Rectal smooth muscle tissue (tissue), 1 donor: ENCODE data around the gene AGRN.
"Not testable (repeated sequence)": the region's sequence is repeated elsewhere in the genome, so short reads cannot be mapped to it uniquely, and the experiment has no call there.

Source experiments
- H3K27ac ChIP-seq: one replicate; pipeline ENCODE4 v1.7.0; 2013; ENCODE audit warnings: low read depth, low read length, inconsistent platforms
- H3K27me3 ChIP-seq: one replicate; pipeline ENCODE4 v1.7.0; 2013; ENCODE audit warnings: low read length; ENCODE audit not compliant: control insufficient read depth, insufficient read depth
- H3K36me3 ChIP-seq: one replicate; pipeline ENCODE4 v1.7.0; 2013; ENCODE audit warnings: low read length; ENCODE audit not compliant: control insufficient read depth, insufficient read depth
- H3K4me1 ChIP-seq: one replicate; pipeline ENCODE4 v1.7.0; 2013; ENCODE audit warnings: low read length; ENCODE audit not compliant: control insufficient read depth, insufficient read depth
- H3K4me3 ChIP-seq: one replicate; pipeline ENCODE4 v1.7.0; 2013; ENCODE audit warnings: low read length
- H3K9ac ChIP-seq: one replicate; pipeline ENCODE4 v1.7.0; 2013; ENCODE audit warnings: low read length

AGRN gene

GRCh38 chr1:1061682-1062345 is 41.9 kb downstream of the AGRN start:
- no peaks in the 10 kb centered on the region for H3K36me3 ChIP-seq
- peaks cover 41% of the 10 kb centered on the region for H3K27me3 ChIP-seq
- no peak overlapping the region for H3K4me3 ChIP-seq
- no peak overlapping the region for H3K27ac ChIP-seq
- H3K4me1 ChIP-seq = no peaks in the 10 kb centered on the region
- H3K9ac ChIP-seq = no peak overlapping the region

GRCh38 chr1:1062348-1063163 is 42.6 kb downstream of the AGRN start:
- Histone ChIP-seq H3K27me3 (peaks cover 41% of the 10 kb centered on the region), H3K4me1 (no peaks in the 10 kb centered on the region)

GRCh38 chr1:1063261-1063944 is 43.5 kb downstream of the AGRN start:
- Histone ChIP-seq H3K27me3 (peaks cover 38% of the 10 kb centered on the region), H3K36me3 (no peaks in the 10 kb centered on the region), H3K4me3 (no peak overlapping the region), H3K4me1 (no peaks in the 10 kb centered on the region), H3K9ac (no peak overlapping the region), H3K27ac (no peak overlapping the region)

More at GRCh38 chr1:1062348-1063163, 42.6 kb downstream of the AGRN start:
- no peaks in the 10 kb centered on the region for H3K36me3 ChIP-seq
- H3K9ac ChIP-seq = no peak overlapping the region
- H3K27ac ChIP-seq = no peak overlapping the region
- H3K4me3 ChIP-seq = no peak overlapping the region

- Histone ChIP-seq H3K27me3 (peaks cover 31% of the 10 kb centered on the region), H3K36me3 (no peaks in the 10 kb centered on the region), H3K27ac (no peak overlapping the region), H3K4me1 (no peaks in the 10 kb centered on the region), H3K4me3 (no peak overlapping the region), H3K9ac (no peak overlapping the region)
Measured at GRCh38 chr1:1063945-1064831, 44.3 kb downstream of the AGRN start.

GRCh38 chr1:1065265-1065939 is 45.5 kb downstream of the AGRN start:
- Histone ChIP-seq H3K36me3 (no peaks in the 10 kb centered on the region), H3K9ac (no peak overlapping the region), H3K4me3 (no peak overlapping the region), H3K4me1 (no peaks in the 10 kb centered on the region), H3K27me3 (peaks cover 27% of the 10 kb centered on the region), H3K27ac (no peak overlapping the region)

- H3K36me3 ChIP-seq, H3K27ac ChIP-seq, H3K9ac ChIP-seq, H3K4me3 ChIP-seq, H3K4me1 ChIP-seq: not testable (repeated sequence)
- H3K27me3 ChIP-seq = peaks cover 27% of the 10 kb centered on the region
Measured at GRCh38 chr1:1065940-1066304, 46.0 kb downstream of the AGRN start.

GRCh38 chr1:1066403-1067283 is 46.7 kb downstream of the AGRN start:
- Histone ChIP-seq H3K4me3 (no peak overlapping the region), H3K9ac (no peak overlapping the region), H3K27ac (no peak overlapping the region), H3K4me1 (no peaks in the 10 kb centered on the region), H3K36me3 (no peaks in the 10 kb centered on the region), H3K27me3 (peaks cover 21% of the 10 kb centered on the region)

GRCh38 chr1:1067284-1067859 is 47.5 kb downstream of the AGRN start:
- H3K27me3 ChIP-seq = peaks cover 20% of the 10 kb centered on the region
- H3K4me3 ChIP-seq = no peak overlapping the region
- no peaks in the 10 kb centered on the region for H3K36me3 ChIP-seq
- H3K9ac ChIP-seq = no peak overlapping the region
- H3K27ac ChIP-seq = no peak overlapping the region
- no peaks in the 10 kb centered on the region for H3K4me1 ChIP-seq

- Histone ChIP-seq H3K27ac (no peak overlapping the region), H3K4me1 (no peaks in the 10 kb centered on the region), H3K36me3 (no peaks in the 10 kb centered on the region), H3K4me3 (peak overlapping the region; percentile 6), H3K27me3 (peaks cover 15% of the 10 kb centered on the region), H3K9ac (no peak overlapping the region)
Measured at GRCh38 chr1:1067860-1068516, 48.1 kb downstream of the AGRN start.

- H3K9ac ChIP-seq = no peak overlapping the region
- H3K27me3 ChIP-seq = peaks cover 13% of the 10 kb centered on the region
- no peaks in the 10 kb centered on the region for H3K4me1 ChIP-seq
- no peaks in the 10 kb centered on the region for H3K36me3 ChIP-seq
- H3K4me3 ChIP-seq = peak overlapping the region; percentile 6
- H3K27ac ChIP-seq = no peak overlapping the region
Measured at GRCh38 chr1:1068517-1069055, 48.7 kb downstream of the AGRN start.
